SU-DHL-6 (cell line): ENCODE data around the gene DSCAML1.

Experiments used
- CTCF ChIP-seq: fragments of 200-600 bp; sonication (generic); IDR thresholded peaks from one replicate; pipeline ENCODE4 v1.5.1; 2017; ENCODE audit warnings: antibody characterized with exemption, mild to moderate bottlenecking, low read length, moderate library complexity; ENCODE audit not compliant: insufficient read depth, poor library complexity, severe bottlenecking
- EZH2phosphoT487 ChIP-seq: fragments of 200-600 bp; sonication (generic), shearing (Covaris generic); conservative IDR thresholded peaks from 2 replicates; pipeline ENCODE4 v1.6.1; 2018; ENCODE audit warnings: mild to moderate bottlenecking, antibody characterized with exemption, low read length, moderate library complexity, mixed read lengths

DNA sequence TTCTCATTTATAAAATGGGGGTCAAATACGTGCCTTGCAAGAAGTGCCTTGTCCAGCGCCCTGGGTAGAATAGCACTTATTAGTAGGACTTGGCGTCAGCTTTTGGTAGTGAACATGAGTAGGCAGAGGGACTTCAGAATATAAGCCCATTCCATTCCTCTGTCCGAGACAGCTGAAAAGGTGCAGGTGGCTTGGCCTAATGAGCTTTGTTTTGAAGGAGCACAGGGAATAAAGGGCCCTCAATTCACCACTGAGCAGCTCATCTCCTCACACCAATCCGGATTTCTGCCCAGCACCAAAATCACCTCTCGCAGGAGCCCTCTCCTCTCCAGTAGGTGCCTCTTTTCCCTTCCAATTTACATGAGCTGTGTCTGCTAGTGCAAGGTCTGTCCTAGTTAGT, 91.2 kb downstream of the DSCAML1 start:
- TF ChIP-seq CTCF (no peak), EZH2phosphoT487 (no peak)
